Sciatic nerve (tissue), 2 donors: Measurements from ENCODE around the gene LRBA. TPM values are rescaled to one million over a fixed set of nuclear protein-coding genes. Genes with fewer than 3 reads are reported as not detected.
"Not testable (repeated sequence)": the region's sequence is repeated elsewhere in the genome, so short reads cannot be mapped to it uniquely, and the experiment has no call there.

Experiments used
- ATAC-seq: fragments of 200-7000 bp; cut with Tn5 transposase; one replicate; pipeline ENCODE4 v1.9.1; 2020; ENCODE audit warnings: mild to moderate bottlenecking, moderate library complexity
- DNase-seq: peaks from one replicate; pipeline ENCODE4 v3.0.0-alpha.2; 2020; ENCODE audit warnings: low spot score
- intact Hi-C: fragments of 100-400 bp; cut with DNase I; formaldehyde crosslinking; loops from one replicate; pipeline ENCODE4 v1.14.2; 2022
- total RNA-seq: library from RNA; stranded (reverse); fragmentation: NEBNext Ultra II Directional; extraction: Animal tissue kit (Norgen Biotek cat#: 25700); gene quantifications from one replicate; pipeline ENCODE4 v1.2.1, GENCODE V29; 2021
- donor health status: DM: no; HTN: no; CAD: no.
- donor health status: DM: no; HTN: no; CAD: no.

LRBA gene
- total RNA-seq, 1 donor from 2014 or later, result 34.5 TPM

DNA sequence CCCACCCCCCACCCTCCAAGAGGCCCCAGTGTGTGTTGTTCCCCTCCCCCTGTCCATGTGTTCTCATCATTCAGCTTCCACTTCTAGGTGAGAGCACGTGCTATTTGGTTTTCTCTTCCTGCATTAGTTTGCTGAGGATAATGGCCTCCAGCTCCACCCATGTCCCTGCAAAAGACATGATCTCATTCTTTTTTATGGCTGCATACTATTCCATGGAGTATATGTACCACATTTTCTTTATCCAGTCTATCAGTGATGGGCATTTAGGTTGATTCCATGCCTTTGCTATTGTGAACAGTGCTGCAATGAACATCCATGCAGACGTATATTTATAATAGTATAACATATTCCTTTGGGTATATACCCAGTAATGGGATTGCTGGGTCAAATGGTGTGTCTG, 628.7 kb downstream of the LRBA start:
- ATAC-seq, intact Hi-C loops, DNase-seq: not testable (repeated sequence)

DNA sequence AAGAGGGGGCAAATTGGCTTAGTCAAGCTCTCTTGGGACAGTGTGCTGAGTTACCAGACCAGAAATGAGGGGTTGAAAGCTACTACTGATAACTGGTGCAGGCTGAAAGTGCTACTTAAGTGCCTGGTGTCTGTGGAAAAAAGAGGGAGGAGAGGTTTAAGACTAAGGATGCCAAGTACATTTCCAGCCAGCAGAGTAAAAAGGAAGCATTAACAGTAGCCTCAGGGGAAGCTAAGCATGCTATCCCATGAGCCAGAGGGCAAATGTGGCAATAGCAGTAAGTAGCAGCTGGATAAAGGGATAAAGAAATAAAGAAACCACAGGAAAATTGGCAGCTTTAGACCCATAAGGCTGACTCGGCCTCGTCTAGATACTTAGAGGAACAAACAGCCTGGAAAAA, 629.5 kb downstream of the LRBA start:
- no peak for DNase-seq
- peak; percentile 96 for ATAC-seq

GRCh38 chr4:150384249-150384648, 630.8 kb downstream of the LRBA start:
- intact Hi-C loops, result no loop called here
- DNase-seq, result no peak
- ATAC-seq, result no peak

More for the DNA sequence above, 629.5 kb downstream of the LRBA start:
- intact Hi-C loops, result no loop called here

DNA sequence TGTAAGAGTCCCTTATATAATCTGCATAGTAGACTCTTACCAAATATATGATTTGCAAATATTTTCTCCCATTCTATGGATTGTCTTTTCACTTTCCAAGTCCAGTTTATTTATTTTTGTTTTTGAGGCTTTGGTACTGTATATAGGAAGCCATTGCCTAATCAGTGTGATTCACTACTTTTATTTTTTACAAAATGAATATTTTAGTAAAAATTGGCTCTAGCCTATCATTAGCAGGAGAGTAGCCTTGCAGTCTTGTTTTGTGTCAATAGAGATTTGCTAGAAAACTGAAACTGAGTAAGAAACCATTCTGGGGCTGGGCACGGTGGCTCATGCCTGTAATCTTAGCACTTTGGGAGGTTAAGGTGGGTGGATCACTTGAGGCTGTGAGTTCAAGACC, 633.1 kb downstream of the LRBA start:
- intact Hi-C loops, result no loop called here

DNA sequence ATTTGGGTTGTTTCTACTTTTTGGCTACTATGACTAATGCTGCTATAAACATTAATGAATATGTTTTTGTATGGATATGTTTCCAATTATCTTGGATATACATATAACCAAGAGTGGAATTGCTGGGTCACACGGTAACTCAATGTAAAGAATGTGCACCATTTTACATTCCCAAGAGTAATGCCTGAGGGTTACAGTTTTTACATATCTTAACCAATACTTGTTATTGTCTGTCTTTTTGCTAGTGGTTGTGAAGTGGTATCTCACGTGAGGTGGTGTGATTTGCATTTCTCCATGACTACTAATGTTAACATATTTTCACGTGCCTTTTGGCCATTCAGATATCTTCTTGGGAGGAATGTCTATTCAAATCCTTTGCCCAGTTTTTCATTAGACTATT, 633.5 kb downstream of the LRBA start:
- intact Hi-C loops, result no loop called here
- no peak for DNase-seq
- no peak for ATAC-seq

More for the DNA sequence above, 633.1 kb downstream of the LRBA start:
- no peak for DNase-seq
- ATAC-seq, result no peak

DNA sequence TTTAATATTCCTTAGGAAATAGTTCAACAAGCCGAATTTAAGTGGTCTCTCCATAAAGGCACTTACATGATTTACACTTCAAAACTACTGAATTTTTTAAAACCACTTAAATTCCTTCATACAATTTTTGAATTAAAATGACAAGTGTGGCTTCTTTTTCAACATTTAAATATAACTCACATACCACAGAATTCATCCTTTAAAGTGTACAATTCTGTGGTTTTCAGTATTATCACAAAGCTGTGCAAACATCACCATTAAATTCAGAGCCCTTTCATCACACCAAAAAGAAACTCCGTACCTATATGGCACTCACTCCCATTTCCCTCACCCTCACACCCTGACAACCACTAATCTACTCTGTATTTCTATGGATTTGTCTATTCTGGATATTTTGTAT, 634.0 kb downstream of the LRBA start:
- ATAC-seq (no peak), DNase-seq (no peak)
- intact Hi-C loops, result no loop called here

GRCh38 chr4:150379454-150379853, 635.6 kb downstream of the LRBA start:
- ATAC-seq, result no peak
- intact Hi-C loops, result no loop called here
- no peak for DNase-seq

GRCh38 chr4:150375025-150375424, 640.1 kb downstream of the LRBA start:
- DNase-seq (no peak), ATAC-seq (no peak)
- intact Hi-C loops, result no loop called here

- ATAC-seq (no peak), DNase-seq (no peak)
- intact Hi-C loops, result no loop called here
Observed at GRCh38 chr4:150371869-150372268, 643.2 kb downstream of the LRBA start.

DNA sequence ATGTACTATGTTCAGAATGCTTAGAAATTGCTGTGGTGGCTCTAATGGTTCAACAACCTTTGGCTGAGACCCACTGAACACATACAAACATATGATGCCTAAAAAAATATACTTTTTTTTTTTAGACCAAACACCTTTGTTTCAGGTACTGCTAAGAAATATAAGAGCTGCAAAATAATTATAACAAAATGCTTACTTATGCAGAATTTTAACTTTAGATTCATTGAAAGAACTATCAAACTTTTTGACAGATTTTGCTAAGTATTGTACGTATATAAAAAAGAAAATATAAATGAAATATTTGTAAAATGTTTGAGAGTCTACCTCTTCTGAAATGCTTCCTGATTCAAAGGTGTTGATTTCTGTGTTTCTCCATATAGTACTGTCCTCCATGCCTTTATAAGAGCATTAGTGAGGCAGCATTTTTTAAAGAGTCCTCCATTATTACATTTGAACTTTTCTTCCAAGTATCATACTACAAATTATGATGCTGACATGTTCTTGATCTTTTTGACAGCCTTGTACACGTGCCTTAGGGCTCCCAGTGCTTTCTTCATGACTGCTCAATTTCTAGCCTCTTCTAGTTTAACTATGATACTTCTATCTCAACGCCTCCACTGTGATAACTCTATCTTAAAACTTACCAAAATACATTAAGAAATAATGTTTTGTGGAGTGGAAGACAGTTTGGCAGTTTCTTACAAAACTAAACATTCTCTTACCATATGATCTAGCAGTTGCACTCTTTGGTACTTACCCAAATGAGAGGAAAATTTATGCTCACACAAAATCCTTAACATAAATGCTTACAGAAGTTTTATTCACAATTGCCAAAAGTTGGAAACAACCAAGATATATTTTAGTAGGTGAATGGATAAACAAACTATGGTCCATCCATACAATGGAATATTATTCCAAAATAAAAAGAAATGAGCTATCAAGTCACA, 645.4 kb downstream of the LRBA start:
- ATAC-seq (no peak), DNase-seq (no peak)
- intact Hi-C loops, result no loop called here

DNA sequence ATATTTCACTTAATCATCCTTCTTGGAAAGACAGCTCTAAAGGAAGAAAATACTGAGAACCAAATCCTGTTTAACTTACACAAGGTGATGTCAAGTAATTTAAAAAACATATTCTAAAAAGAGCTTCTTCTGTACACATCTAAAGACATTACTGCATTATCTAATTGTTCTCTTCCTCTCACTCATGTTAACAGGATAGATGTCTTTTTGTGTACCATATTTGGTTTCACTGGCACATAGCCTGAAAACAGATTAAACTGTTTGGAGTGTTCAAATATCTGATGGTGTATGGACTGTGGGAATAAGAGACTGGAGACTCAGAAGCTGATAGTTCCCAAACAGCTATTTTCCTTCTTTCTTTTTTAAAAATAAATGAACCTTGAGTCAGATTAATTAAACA, 646.4 kb downstream of the LRBA start:
- intact Hi-C loops, result no loop called here
- no peak for ATAC-seq
- no peak for DNase-seq

DNA sequence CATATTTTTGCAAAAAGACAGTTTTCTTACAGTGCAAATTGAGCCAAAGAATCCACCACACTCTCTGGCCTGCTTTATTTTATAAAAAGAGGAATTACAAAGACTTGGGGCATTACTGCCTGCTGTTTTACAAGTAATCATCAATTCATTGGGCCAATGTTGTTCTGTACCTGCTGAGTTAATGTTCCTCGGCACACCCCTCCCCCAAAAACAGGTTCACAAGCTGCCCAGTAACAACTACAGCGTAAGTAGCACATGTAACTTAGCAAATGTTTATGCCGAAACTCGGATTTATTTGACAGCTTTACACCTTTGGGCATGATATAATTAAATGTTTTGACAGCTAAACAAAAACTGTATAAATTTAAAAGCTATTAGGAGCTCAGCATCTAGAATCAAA, 647.8 kb downstream of the LRBA start:
- ATAC-seq (no peak), DNase-seq (no peak)
- intact Hi-C loops, result no loop called here

DNA sequence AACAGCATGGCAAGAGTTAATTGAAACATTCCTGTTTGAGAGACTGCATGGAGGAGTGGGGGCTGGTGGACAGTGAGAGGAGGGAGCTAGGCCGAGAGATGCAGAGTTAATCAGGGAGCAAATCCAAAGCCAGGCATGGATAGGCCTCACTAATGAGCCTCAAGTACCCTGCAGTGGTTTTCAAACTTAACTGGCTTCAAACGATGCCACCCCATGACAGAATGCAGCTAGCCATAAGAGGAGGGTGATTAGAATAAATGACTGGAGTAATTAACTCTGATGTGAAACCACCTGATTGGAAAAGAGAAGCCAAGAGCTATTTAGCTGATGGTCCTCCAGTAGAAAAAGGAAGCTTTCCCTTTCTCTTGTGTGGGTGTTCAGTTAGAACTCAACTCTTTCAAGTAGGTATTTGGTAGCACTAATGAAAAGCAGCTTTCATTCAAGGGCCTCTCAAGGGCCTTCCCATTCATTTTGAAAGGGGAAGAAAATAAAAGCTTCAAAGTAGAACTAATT, 648.5 kb downstream of the LRBA start:
- intact Hi-C loops, result no loop called here
- ATAC-seq, result no peak

DNA sequence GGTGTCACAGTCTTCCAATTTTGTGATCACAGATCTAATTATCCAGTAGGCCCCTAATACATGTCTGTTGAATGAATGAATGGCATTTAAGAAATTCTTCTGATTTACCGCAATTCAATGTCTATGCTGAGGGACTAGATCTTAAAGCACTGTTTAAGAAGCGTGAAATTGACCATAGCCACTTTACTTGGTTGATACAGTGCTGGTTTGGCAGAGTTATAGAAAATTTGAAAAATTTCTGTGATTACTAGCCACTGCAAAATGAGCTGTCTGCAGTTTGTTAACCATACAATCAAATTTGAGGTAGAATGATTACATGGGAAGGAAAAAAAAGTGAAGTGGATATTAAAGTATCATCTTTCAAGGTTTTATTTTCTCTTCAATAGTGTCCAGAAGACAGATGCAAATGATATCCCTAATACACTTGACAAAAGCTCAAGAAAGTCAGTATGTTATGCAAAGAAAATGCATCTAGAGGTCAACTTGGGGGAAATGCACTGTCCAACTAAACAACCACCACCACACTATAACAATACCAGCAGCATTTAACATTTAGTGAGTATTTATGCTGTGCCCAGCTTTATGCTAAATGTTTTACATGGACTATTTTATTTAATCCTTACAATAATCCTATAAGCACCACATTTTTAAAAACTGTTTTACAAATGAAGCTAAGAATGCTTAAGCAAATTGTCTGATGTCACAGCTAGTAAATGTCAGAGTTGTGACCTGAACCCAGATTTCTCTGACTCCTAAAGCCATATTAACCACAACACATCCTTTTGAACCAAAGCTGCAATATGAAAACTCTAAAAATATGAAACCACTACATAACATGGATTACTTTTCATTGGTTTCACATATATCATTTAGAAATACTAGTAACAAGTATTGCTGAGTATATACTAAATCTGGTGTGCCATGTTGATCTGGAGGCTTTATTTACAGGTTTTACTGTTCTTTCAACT, 651.1 kb downstream of the LRBA start:
- intact Hi-C loops, result no loop called here

More for the DNA sequence above, 648.5 kb downstream of the LRBA start:
- no peak for DNase-seq

DNA sequence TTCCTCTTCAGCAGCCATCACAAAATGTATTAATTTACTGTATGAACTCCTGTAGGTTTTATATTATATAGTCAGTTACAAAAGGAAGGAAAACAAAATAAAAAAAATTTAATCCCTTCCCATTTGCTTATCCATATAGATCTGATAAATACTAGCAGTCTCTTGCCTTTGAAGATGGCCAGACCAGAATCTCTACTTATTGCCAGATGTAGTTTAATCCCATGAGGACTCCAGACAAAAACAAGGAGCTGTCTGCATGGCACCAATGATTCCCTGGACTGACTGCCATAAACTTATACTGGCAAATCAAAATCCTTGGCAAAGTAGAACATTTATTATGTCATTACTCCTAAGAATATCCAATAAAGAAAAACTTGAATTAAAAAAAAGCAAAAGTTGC, 656.4 kb downstream of the LRBA start:
- no peak for ATAC-seq
- intact Hi-C loops, result no loop called here

More for the DNA sequence above, 651.1 kb downstream of the LRBA start:
- ATAC-seq (no peak), DNase-seq (no peak)

GRCh38 chr4:150357829-150358228, 657.3 kb downstream of the LRBA start:
- ATAC-seq, result no peak

More for the DNA sequence above, 656.4 kb downstream of the LRBA start:
- no peak for DNase-seq

DNA sequence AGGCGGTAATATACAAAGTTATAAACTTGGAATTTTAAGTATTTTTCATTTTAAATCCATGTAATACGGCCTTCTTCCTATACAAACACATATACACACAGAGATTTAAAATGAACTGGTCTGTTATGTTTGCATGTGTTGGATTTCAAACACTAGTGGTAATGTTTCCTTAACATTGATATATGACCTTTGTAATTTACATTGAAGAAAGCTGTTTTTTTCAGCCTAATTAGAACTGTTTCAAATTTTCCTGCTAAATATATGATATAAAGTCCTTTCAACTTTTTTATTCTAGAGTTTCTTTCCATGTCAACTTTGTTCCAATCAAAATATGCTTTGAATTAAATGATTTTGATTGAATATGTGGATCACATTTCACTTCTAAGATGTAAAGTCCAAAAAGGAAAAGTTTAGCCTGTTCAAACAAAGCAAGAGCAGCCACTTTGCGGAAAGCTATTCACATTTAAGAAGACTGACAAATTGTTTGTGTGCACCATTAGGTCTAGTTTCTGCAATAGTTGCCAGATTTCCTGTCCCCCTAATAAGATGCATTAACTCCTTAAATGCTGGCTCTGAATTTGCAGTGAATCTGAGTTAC, 659.1 kb downstream of the LRBA start:
- intact Hi-C loops, result no loop called here
- DNase-seq, result no peak
- ATAC-seq, result no peak

More at GRCh38 chr4:150357829-150358228, 657.3 kb downstream of the LRBA start:
- intact Hi-C loops, result no loop called here
- no peak for DNase-seq

GRCh38 chr4:150355418-150355817, 659.7 kb downstream of the LRBA start:
- DNase-seq (no peak), ATAC-seq (no peak)
- intact Hi-C loops, result no loop called here

- DNase-seq, result no peak
- ATAC-seq, result no peak
- intact Hi-C loops, result no loop called here
Observed at GRCh38 chr4:150354214-150354796, 660.8 kb downstream of the LRBA start.
